ENCODE measurements around the gene PNKD. TPM values are rescaled to one million over a fixed set of nuclear protein-coding genes. Genes with fewer than 3 reads are reported as not detected.
"Not testable (repeated sequence)": the region's sequence is repeated elsewhere in the genome, so short reads cannot be mapped to it uniquely, and the experiment has no call there.

PNKD gene
- total RNA-seq, 1 donor from 2014 or later = 22.3 TPM

DNA sequence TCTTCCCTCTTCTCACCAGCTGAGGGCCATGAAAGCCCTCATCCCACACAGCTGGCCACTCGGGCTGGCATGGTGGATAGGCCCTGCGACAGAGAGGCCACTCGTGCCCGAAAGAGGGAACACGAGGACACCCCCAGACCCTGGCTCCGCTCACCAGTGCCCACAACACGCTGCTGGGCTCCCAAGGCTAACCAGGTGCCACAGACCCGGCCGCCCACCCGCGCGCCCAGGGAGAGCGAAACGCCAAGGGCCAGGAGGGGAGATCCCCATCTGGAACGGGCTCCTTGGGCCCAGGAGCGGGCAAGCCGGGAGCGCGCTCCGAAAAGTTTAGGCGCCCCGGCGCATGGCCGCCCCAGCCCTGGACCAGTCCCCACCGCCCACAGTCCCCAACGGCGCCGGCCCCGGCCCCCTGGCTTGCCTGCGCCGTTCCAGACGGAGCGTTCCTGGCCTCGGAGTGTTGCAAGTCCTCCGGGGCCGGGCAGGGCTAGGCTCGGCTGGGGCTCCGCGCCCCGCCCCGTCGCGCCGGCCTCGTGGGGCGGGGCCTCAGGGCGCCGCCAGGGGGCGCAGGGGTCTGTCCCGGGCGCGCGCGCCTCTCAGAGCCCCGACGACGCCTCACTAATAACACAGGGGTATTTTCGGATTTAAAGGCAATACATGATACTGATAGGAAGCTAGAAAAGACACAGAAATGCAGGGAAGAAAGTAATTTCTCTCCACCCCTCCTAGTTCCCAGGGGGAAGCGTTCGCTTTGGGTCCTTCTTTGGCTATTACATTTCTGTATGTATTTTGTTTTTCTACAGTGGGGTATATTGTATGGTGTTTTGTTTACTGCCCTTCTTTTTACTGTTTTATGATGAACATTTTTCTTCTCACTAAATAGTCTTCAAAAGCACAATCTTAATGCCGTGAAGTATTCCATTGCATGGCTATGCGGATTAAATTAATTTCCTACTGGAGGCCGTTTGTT is 22.0 kb downstream of the PNKD start, which contains the start of gene TMBIM1:
Gene TMBIM1, minus strand, starts transcription at position 456 of the 967 bp plus-strand sequence. CDS start 10,362 bp downstream, outside the sequence.
- DNase-seq = peak; percentile 60

DNA sequence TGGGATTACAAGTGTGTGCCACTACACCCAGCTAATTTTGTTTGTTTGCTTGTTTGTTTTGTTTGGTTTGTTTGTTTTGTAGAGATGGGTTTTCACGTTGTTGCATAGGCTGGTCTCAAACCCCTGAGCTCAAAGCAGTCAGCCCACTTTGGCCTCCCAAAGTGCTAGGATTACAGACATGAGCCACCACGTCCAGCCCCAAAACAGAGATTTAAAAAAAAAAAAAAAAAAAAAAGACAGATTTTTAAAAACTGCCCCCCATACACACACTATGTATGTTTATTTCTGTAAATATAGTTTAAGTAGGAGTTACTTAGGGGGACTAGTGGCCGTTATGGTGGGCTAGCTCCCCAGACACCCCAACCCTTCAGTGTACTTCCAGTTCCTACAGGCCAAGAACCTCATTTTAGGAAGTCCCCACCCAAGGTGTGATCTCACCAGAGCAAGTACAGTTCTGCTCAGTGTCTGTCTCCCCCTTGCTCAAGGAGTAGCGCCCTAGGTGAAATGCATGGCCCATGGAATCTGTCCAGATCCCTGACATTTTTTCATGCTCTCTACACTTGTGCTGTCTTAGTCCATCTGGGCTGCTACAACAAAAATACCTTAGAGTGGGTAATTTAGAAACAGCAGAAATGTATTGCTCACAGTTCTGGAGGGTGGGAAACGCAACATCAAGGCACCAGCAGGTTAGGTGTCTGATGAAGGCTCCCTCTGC is 23.6 kb downstream of the PNKD start:
- no peak for DNase-seq

DNA sequence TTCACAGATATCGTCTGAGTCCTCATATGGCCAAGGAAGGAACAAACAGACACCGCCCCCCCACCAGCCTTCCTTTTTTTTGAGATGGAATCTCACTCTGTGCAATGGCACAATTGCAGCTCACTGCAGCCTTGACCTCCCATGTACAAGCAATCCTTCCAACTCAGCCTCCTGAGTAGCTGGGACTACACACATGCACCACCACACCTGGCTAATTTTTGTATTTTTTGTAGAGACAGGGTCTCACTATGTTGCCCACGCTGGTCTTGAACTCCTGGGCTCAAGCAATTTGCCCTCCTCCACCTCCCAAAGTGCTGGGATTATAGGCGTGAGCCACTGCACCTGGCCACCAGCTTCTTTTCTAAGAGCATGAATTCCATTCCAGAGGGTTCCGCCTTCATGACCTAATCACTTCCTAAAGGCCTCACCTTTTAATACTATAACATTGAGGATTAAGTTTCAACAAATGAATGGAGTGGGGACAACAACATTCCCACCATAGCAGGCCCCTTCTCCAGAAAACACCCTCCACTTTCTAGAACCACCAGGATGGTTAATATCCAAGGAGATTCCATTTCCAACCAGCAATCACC is 24.2 kb downstream of the PNKD start:
- DNase-seq = no peak

DNA sequence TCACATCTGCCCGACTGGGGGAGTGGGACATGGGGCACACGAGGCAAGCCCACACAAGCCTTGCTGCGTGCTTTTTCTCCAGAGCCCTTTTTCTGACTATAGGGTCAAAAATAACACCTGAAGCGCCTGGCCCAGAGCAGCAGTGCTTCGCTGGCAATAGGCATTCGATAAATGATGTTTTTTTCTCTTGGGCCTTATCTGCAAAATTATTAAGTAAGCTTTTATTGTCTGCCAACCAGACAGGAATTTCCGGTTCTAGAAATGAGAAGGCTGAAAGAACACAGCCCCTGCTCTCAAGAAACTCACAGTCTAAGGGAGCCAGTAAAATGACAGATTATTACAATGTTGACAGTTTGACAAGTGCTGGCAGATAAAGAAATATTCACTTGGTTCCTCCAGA is 24.7 kb downstream of the PNKD start:
- no peak for DNase-seq

DNA sequence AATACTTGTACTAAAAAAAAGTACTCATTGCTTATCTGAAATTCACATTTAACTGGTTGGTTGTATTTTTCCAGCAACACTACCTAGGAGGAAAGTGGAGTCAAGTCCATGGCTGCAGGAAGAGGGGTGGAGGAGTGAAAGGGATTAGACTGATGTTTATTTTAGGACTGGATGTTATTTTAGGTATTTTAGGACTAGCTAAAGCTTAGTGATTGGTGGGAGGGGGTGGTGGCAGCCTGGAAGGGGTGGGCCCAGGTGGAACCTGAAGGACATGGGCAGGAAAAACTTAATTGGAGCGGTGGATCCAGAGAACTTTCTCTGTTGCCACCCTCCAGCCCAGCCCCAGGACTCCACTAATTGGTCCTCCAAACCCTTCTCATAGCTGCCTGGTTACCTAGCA is 25.9 kb downstream of the PNKD start:
- DNase-seq = no peak

DNA sequence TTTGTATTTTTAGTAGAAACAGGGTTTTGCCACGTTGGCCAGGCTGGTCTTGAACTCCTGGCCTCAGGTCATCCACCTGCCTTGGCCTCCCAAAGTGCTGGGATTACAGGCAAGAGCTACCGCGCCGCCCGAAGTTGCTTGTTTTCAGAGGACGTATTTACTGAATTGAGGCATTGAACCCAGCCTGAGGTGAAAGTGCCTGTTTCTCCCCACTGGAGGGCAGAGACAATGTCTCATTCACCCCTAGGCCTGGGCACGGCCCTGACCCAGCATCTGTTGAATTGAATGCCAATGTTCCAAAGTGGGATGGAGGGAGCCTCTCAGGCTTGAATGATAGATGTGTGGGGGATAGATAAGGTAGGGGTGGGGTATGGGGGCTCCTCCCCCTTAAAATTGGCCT is 26.5 kb downstream of the PNKD start:
- no peak for DNase-seq

DNA sequence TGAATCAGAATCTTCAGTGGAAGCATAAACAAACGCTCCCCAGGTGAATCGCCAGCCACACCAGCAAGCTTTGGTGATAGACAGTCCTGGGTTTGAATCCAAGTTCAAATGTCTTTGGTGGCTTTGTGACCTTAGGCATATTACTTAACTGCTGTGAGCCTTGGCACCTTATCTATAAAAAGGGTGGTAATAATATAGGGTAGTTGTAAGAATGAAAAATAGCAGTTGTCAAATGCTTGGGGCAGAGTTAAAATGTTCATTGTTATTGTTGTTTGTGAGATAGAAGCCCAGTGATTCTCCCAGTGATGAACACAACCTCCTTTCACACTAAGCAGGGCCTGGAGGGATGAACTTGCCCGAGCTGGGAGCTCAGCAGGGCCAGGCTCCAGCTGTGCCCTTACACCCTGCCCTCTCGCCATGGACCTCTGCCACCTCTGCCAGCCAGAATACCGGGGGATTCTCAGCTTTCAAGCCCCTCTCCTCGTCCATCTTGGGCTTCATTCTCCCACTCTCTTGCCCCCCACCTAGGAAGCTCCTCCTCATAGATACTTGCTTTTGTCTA is 28.1 kb downstream of the PNKD start:
- no peak for DNase-seq

DNA sequence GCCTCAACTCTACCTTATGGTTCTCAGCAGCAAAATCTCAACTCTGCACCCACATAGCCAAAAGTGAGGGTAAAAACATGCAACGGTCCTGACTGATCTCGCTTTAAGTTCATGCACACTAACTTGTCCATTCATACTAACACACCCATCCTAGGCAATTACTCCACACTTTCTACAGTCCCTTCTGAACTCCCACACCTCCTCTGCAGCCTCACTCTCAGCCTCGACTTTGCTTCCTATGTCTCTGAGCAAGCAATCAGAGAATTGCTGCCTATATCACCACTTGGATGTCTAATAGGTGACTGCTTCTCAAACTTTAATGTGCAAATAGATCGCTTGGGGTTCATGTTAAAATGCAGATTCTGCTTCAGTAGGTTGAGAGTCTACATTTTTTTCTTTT is 29.8 kb downstream of the PNKD start:
- no peak for DNase-seq

DNA sequence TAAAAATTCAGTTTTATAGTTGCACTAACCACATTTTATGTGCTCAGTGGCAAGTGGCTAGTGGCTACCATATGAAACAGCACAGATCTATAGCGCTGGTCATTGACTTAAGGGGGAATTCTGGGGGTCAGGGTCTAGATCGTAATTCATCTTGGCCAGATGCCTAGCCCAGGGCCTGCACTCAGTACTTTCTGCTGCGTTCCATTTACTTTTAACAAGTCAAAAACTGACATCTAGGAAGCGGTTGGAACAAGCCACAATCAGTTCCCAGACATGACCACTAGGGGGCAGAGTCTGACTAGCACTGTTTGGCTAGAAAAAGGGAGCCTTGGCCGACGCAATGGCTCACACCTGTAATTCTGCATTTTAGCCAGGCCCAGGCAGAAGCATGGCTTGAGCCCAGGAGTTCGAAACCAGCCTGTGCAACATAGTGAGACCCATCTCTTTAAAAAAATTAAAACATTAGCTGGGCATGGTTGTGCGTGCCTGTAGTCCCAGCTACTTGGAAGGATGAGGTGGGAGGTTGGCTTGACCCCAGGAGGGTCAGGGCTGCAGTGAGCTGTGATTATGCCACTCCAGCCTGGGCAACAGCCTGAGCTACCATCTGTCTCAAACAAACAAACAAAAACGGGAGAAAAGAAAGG is 31.0 kb downstream of the PNKD start:
- peak; percentile 64 for DNase-seq

DNA sequence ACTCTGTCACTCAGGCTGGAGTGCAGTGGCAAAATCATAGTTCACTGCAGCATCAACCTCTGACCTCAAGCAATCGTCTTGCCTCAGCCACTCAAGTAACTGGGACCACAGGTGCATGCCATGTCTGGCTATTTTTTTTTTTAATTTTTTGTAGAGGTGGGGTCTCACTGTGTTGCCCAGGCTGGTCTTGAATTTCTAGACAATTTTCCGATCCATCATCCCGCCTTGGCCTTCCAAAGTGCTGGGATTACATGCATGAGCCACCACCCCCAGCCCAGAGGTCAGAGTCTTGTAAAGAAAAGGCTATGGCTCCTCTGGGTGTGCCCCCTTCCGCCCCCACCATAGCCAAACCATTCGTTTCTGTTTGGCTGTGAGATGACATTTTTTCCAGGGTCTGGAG is 35.1 kb downstream of the PNKD start:
- DNase-seq = no peak

DNA sequence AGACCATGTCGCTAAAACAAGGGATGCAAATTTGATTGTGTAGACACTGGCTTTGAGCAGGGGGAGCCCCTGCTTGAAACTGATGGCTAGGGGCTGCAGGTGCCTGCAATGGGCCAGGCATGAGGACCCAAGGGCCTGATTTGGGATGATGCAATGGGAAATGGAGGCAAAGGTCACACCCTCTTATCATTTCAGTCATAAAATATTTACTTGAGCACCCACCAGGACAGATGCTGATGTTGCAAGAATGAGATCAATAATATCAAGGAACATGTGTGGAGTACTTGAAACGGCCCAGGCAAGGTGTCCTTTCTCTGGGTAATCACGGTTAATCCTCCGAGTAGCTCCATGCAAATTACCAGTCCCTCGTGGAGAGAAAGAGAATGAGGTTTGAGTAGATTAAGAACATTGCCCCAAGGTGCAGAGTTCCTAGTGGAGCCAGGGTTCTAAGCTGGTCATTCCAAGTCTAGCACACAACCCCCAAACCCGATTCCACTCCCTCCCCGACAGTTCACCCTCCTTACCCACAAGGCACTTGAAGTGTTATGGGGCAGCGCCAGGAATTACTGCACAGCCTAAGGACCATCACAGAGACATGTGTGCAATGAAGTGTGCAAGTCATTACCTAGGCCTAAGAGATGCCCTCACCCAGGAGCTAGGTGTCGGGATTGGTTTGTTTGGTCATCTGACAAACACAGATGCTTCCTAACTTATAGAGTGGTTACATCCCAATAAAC is 36.0 kb downstream of the PNKD start:
- no peak for DNase-seq

DNA sequence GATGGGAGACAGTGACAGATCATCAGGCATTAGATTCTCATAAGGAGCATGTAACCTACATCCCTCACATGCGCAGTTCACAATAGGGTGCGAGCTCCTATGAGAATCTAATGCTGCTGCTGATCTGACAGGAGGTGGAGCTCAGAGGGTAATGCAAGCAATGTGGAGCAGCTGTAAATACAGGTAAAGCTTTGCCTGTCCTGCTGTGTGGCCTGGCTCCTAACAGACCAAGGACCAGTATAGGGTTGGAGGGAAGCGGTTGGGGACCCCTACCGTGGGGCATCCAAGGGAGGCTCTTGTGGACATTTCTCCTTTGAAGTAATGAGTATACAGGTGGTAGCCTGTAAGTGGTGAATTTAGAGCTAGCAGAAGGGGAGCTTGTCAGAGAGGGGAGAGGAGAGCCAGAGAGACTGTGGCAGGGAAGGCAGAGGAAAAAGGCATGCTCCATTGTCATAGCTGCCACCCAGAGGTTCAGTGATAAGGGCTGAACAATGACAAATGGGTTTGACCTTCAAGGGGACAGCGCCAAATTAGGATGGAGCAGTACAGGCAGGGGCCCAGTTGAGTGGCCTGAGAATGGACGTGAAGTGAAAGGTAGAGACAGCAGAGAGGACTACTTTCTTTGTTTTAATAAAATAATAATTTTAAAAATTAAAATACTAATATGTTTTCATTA is 37.2 kb downstream of the PNKD start:
- DNase-seq = no peak

DNA sequence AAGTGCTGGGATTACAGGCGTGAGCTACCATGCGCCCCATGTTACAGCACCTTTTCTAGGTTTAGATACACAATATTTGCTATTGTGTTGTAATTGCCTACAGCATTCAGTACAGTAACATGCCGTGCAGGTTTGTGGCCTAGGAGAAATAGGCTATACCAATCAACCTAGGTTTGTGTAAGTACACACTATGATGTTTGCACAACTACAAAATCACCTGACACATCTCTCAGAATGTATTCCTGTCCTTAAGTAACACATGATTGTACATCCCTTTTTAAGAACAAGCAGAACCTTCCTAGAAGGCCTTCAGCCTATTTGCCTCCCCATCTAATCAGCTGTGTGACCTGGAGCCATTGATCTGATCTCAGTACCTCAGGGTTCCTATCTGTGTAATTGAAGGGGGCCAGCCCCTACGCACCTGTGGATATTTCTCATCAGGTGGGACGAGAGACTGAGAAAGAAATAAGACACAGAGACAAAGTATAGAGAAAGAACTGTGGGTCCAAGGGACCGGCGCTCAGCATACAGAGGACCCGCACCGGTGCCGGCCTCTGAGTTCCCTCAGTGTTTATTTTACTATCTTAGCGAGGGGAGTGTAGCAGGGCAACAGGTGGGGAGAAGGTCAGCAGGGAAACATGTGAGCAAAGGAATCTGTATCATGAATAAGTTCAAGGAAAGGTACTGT is 40.7 kb downstream of the PNKD start:
- no peak for DNase-seq

DNA sequence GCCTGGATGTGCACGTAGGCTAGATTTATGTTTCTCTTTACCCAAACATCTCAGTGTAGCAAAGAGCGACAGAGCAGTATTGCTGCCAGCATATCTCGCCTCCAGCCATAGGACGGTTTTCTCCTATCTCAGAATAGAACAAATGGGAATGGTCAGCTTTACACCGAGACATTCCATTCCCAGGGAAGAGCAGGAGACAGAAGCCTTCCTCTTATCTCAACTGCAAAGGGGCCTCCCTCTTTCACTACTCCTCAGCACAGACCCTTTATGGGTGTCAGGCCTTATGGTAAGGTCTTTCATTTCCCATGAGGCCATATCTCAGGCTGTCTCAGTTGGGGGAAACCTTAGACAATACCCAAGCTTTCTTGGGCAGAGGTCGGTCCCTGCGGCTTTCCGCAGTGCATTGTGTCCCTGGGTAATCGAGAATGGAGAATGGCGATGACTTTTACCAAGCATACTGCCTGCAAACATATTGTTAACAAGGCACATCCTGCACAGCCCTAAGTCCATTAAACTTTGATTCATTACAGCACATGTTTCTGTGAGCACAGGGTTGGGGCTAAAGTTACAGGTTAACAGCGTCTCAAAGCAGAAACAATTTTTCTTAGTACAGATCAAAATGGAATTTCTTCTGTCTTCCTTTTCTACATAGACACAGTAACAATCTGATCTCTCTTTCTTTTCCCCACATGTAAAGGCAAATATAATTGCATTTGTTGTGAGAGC is 41.4 kb downstream of the PNKD start:
- not testable (repeated sequence) for DNase-seq

DNA sequence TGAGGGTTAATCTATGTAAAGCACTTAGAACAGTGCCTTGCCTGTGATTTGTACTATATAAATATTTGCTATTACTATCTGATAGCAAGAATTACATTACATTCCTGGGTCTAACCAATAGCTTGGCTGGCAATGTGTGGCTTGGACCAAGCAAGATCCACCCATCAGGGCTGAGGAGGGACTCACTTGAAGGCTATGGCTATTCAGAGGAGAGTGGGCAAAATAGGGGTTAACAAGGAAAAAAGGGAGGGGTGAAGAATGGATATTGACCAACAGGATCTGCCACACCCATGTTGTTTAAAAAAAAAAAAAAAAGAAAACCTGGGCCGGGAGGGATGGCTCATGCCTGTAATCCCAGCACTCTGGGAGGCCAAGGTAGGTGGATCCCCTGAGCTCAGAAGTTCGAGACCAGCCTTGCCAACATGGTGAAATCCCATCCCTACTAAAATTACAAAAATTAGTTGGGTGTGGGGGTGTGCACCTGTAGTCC is 42.0 kb downstream of the PNKD start:
- DNase-seq = no peak

DNA sequence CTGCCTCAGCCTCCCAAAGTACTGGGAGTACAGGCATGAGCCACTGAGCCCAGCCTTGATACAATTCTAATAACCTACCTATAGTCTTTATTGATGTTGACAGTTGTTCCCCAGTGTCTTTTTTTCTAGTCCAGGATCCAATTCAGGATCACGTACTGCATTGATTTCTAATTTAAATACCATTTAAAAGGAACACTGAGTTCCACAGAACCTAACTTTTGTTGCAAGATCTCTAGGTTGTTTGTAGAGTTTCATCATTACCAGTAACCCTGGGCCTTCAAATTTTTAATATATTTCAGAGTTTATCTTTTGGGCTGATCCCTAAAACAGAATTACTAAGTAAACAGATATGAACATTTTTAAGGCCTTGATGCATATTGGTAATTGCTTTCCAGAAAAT is 43.0 kb downstream of the PNKD start:
- DNase-seq = no peak

DNA sequence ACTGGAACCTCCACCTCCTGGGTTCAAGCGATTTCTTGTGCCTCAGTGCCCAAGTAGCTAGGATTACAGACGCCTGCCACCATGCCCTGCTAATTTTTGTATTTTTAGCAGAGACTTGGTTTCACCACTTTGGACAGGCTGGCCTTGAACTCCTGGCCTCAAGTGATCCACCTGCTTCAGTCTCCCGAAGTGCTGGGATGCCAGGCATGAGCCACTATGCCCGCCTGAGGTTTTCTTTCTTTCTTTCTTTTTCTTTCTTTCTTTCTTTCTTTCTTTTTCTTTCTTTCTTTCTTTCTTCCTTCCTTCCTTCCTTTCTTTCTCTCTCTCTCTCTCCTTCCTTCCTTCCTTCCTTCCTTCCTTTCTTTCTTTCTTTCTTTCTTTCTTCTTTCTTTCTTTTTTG is 44.4 kb downstream of the PNKD start:
- DNase-seq = not testable (repeated sequence)

DNA sequence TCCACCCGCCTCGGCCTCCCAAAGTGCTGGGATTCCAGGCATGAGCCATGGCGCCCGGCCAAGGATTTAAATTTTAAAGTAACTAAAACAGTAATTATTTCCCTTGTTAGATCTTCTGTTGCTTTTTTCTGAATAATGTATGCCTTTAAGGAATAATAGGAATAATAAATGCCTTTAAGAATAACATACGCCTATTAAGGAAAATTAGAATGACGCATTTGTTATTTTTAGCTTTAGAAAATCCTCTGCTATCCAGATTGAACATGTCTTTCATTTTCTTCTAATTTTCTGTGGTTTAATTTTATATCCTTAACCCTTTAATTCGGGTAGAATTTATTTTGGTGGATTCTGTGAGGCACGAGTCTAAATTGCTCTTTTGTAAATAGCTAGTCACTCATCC is 45.1 kb downstream of the PNKD start:
- DNase-seq = peak; percentile 76

DNA sequence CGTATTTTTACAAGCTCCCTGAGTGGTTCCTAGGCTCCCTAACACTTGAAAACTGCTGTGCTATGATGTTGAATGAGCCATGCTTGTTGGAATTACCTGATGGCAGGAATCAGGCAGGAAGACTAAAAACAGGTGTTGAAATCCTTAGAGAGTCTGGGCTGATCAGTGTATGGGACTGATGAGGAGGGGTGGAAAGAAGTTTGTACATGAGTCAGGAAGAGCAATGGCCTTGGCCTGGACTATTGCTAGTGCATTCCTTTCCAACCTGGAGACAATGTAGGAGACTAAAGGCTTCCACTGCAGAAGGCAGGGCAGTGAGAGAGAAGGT is 46.9 kb downstream of the PNKD start:
- DNase-seq = no peak
